Measurements from ENCODE around the gene GRIK1.

GRIK1 gene

DNA sequence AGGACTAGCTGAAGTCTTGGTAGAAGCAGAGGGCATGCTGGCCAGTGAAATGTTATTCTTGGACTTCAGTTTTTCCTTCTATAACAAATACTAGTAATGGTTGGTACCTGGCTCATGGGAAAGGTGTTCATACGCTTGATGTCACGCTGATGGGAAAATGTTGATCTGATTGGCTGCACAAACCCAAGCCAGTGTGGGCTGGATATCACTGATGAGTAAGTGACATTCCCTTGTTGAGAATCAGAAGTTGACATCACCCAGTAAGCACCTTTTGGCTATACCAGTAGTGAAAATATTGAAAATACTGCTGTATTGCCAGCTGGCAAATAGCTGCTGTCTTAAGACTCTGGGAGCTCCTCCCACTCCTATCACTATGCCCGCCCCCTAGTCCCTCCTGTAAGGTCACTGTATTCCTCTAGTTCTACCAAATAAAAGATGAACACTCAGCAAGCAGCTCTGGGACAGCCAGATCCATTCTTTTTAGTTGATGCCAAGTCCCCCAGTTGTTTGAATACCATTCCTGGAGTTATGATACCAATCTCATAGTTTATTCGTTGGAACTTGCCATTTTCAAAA, 168.2 kb downstream of the GRIK1 start:
- Histone ChIP-seq H3K18ac (ENCODE audit: low read depth in 1 of 2, low read length in 2 of 2) (no peak overlapping the region), H2BK5ac (ENCODE audit: low read depth, low read length, poor library complexity, severe bottlenecking) (no peak overlapping the region), H2AK5ac (ENCODE audit: low read length, severe bottlenecking) (no peak overlapping the region), H3K4me1 (ENCODE audit: control insufficient read depth, insufficient read depth, low read depth, low read length) (no peaks in the 10 kb centered on the region), H3K4ac (ENCODE audit: low read depth in 1 of 2, low read length in 2 of 2) (no peak overlapping the region), H4K8ac (ENCODE audit: low read length) (no peak overlapping the region), H2BK12ac (ENCODE audit: low read length in 2 of 2) (no peak overlapping the region), H2BK120ac (ENCODE audit: low read depth, low read length) (no peak overlapping the region), H3K14ac (ENCODE audit: low read length in 2 of 2) (no peak overlapping the region), H3K27me3 (ENCODE audit: control insufficient read depth in 1 of 2, insufficient read depth in 1 of 2, low read length in 2 of 2) (no peaks in the 10 kb centered on the region), H3K79me1 (replicated peaks; ENCODE audit: low read length, poor library complexity, severe bottlenecking) (no peaks in the 10 kb centered on the region), H2AFZ (ENCODE audit: low read depth, low read length) (no peak overlapping the region), H4K91ac (ENCODE audit: low read length) (no peak overlapping the region), H3K36me3 (ENCODE audit: control insufficient read depth in 1 of 2, insufficient read depth in 2 of 2, low read depth in 1 of 2, low read length in 2 of 2) (no peaks in the 10 kb centered on the region), H3K23ac (ENCODE audit: low read length in 2 of 2) (no peak overlapping the region), H2BK15ac (ENCODE audit: low read depth, poor library complexity, severe bottlenecking) (no peak overlapping the region), H3K4me3 (ENCODE audit: insufficient read depth in 1 of 2, low read depth in 1 of 2, low read length in 2 of 2) (no peak overlapping the region), H3K27ac (ENCODE audit: low read length, poor library complexity, severe bottlenecking) (no peak overlapping the region), H3K4me2 (ENCODE audit: low read length, poor library complexity, severe bottlenecking) (no peak overlapping the region), H3K9ac (ENCODE audit: low read length) (no peak overlapping the region), H3K9me3 (ENCODE audit: control insufficient read depth, low read length) (no peaks in the 10 kb centered on the region)
- WGBS = 82% methylated on average over 4 of the region's 4 CpGs
- DNase-seq = no peak

DNA sequence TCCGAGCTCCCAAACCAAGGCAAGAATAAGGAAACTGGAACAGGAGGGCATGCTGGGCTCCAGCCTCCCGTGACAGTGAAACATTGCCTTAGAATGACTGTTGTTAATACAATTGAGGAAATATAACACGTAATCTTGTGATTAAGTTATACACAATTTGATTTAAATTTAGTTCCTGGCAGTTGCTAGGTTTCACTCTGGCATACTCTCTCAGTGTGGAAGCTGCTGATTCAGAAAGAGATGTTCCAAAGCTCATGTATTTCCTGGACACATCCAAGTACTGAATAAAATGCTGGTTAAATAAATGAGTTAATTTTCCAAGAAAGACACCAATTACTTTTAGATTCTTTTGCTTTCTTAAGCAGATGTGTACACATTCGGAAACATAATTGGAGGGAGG, 176.1 kb downstream of the GRIK1 start:
- Histone ChIP-seq H3K14ac (ENCODE audit: low read length in 2 of 2) (no peak overlapping the region), H2BK12ac (ENCODE audit: low read length in 2 of 2) (no peak overlapping the region), H3K4ac (ENCODE audit: low read depth in 1 of 2, low read length in 2 of 2) (no peak overlapping the region), H2BK5ac (ENCODE audit: low read depth, low read length, poor library complexity, severe bottlenecking) (no peak overlapping the region), H3K4me3 (ENCODE audit: insufficient read depth in 1 of 2, low read depth in 1 of 2, low read length in 2 of 2) (no peak overlapping the region), H3K9me3 (ENCODE audit: control insufficient read depth, low read length) (no peaks in the 10 kb centered on the region), H3K23ac (ENCODE audit: low read length in 2 of 2) (no peak overlapping the region), H3K4me2 (ENCODE audit: low read length, poor library complexity, severe bottlenecking) (no peak overlapping the region), H2AFZ (ENCODE audit: low read depth, low read length) (no peak overlapping the region), H4K91ac (ENCODE audit: low read length) (no peak overlapping the region), H3K79me1 (replicated peaks; ENCODE audit: low read length, poor library complexity, severe bottlenecking) (no peaks in the 10 kb centered on the region), H3K36me3 (ENCODE audit: control insufficient read depth in 1 of 2, insufficient read depth in 2 of 2, low read depth in 1 of 2, low read length in 2 of 2) (no peaks in the 10 kb centered on the region), H3K27me3 (ENCODE audit: control insufficient read depth in 1 of 2, insufficient read depth in 1 of 2, low read length in 2 of 2) (no peaks in the 10 kb centered on the region), H2AK5ac (ENCODE audit: low read length, severe bottlenecking) (no peak overlapping the region), H4K8ac (ENCODE audit: low read length) (no peak overlapping the region), H3K27ac (ENCODE audit: low read length, poor library complexity, severe bottlenecking) (no peak overlapping the region), H3K9ac (ENCODE audit: low read length) (no peak overlapping the region), H2BK120ac (ENCODE audit: low read depth, low read length) (no peak overlapping the region), H3K4me1 (ENCODE audit: control insufficient read depth, insufficient read depth, low read depth, low read length) (no peaks in the 10 kb centered on the region), H3K18ac (ENCODE audit: low read depth in 1 of 2, low read length in 2 of 2) (no peak overlapping the region), H2BK15ac (ENCODE audit: low read depth, poor library complexity, severe bottlenecking) (no peak overlapping the region)
- 83% methylated on average over 4 of the region's 4 CpGs for WGBS
- DNase-seq = no peak

DNA sequence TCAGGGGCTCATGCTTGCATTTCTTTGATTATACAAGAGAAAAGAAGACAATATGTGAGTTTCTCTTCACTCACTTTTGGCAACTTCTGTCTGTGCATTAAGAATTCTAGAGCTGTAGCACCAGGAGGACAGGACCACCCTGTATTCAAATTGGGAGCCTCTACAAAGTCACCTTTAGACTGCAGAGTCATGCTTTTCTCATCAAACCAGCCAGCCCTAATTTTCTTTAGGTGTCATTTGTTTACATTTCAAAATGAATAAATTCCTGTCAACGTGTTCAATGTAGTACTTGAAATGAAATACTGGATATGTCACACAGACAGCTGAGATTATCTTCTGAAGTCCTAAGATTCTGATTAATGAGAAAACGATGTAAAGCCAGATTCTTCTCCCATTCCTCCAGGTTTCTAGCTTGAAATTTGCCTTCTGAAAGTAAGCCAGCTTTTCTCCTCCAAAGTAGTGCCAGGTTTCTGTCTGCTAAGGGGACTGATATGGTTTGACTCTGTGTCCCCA, 177.2 kb downstream of the GRIK1 start:
- Histone ChIP-seq H2AK5ac (ENCODE audit: low read length, severe bottlenecking) (no peak overlapping the region), H3K36me3 (ENCODE audit: control insufficient read depth in 1 of 2, insufficient read depth in 2 of 2, low read depth in 1 of 2, low read length in 2 of 2) (no peaks in the 10 kb centered on the region), H3K27me3 (ENCODE audit: control insufficient read depth in 1 of 2, insufficient read depth in 1 of 2, low read length in 2 of 2) (no peaks in the 10 kb centered on the region), H4K8ac (ENCODE audit: low read length) (no peak overlapping the region), H3K79me1 (replicated peaks; ENCODE audit: low read length, poor library complexity, severe bottlenecking) (no peaks in the 10 kb centered on the region), H3K9me3 (ENCODE audit: control insufficient read depth, low read length) (no peaks in the 10 kb centered on the region), H2BK5ac (ENCODE audit: low read depth, low read length, poor library complexity, severe bottlenecking) (no peak overlapping the region), H2BK12ac (ENCODE audit: low read length in 2 of 2) (no peak overlapping the region), H3K4me1 (ENCODE audit: control insufficient read depth, insufficient read depth, low read depth, low read length) (no peaks in the 10 kb centered on the region), H3K4ac (ENCODE audit: low read depth in 1 of 2, low read length in 2 of 2) (no peak overlapping the region), H3K27ac (ENCODE audit: low read length, poor library complexity, severe bottlenecking) (no peak overlapping the region), H3K4me2 (ENCODE audit: low read length, poor library complexity, severe bottlenecking) (no peak overlapping the region), H2AFZ (ENCODE audit: low read depth, low read length) (no peak overlapping the region), H4K91ac (ENCODE audit: low read length) (no peak overlapping the region), H3K9ac (ENCODE audit: low read length) (no peak overlapping the region), H3K14ac (ENCODE audit: low read length in 2 of 2) (no peak overlapping the region), H3K18ac (ENCODE audit: low read depth in 1 of 2, low read length in 2 of 2) (no peak overlapping the region), H3K4me3 (ENCODE audit: insufficient read depth in 1 of 2, low read depth in 1 of 2, low read length in 2 of 2) (no peak overlapping the region), H3K23ac (ENCODE audit: low read length in 2 of 2) (no peak overlapping the region), H2BK120ac (ENCODE audit: low read depth, low read length) (no peak overlapping the region), H2BK15ac (ENCODE audit: low read depth, poor library complexity, severe bottlenecking) (no peak overlapping the region)
- DNase-seq = no peak
- WGBS = no CpG with 5 or more reads among the region's 2 CpGs

DNA sequence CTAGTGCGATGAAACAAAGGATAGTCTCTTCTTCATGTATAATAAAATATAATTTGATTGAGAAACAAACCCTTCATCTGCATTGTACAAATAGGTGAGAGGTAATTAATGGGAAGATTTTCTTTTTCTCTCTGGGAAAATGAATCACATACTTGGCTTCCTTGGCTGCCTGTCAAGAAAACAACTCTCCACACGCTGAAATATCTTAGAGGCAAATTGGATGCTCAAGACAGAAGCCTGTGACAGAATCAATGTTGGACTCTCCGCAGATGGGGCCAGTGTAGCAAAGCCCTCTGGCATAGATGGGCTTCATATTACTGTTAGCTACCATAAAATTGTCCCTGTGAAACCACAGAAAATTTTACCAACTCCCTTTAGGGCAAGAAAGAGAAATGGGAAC, 186.6 kb downstream of the GRIK1 start:
- WGBS = 90% methylated on average over 2 of the region's 3 CpGs
- no peak overlapping the region for H3K18ac ChIP-seq (ENCODE audit: low read depth in 1 of 2, low read length in 2 of 2)

More for the DNA sequence above, 186.6 kb downstream of the GRIK1 start:
- Histone ChIP-seq H4K8ac (ENCODE audit: low read length) (no peak overlapping the region), H3K79me1 (replicated peaks; ENCODE audit: low read length, poor library complexity, severe bottlenecking) (no peaks in the 10 kb centered on the region), H3K27ac (ENCODE audit: low read length, poor library complexity, severe bottlenecking) (no peak overlapping the region), H2AK5ac (ENCODE audit: low read length, severe bottlenecking) (no peak overlapping the region), H2BK120ac (ENCODE audit: low read depth, low read length) (no peak overlapping the region), H2AFZ (ENCODE audit: low read depth, low read length) (no peak overlapping the region), H2BK12ac (ENCODE audit: low read length in 2 of 2) (no peak overlapping the region), H2BK5ac (ENCODE audit: low read depth, low read length, poor library complexity, severe bottlenecking) (no peak overlapping the region), H2BK15ac (ENCODE audit: low read depth, poor library complexity, severe bottlenecking) (no peak overlapping the region), H3K14ac (ENCODE audit: low read length in 2 of 2) (no peak overlapping the region), H3K4me1 (ENCODE audit: control insufficient read depth, insufficient read depth, low read depth, low read length) (no peaks in the 10 kb centered on the region), H3K4me3 (ENCODE audit: insufficient read depth in 1 of 2, low read depth in 1 of 2, low read length in 2 of 2) (no peak overlapping the region), H3K27me3 (ENCODE audit: control insufficient read depth in 1 of 2, insufficient read depth in 1 of 2, low read length in 2 of 2) (no peaks in the 10 kb centered on the region), H3K23ac (ENCODE audit: low read length in 2 of 2) (no peak overlapping the region), H4K91ac (ENCODE audit: low read length) (no peak overlapping the region), H3K4me2 (ENCODE audit: low read length, poor library complexity, severe bottlenecking) (no peak overlapping the region), H3K9me3 (ENCODE audit: control insufficient read depth, low read length) (no peaks in the 10 kb centered on the region), H3K4ac (ENCODE audit: low read depth in 1 of 2, low read length in 2 of 2) (no peak overlapping the region), H3K36me3 (ENCODE audit: control insufficient read depth in 1 of 2, insufficient read depth in 2 of 2, low read depth in 1 of 2, low read length in 2 of 2) (no peaks in the 10 kb centered on the region), H3K9ac (ENCODE audit: low read length) (no peak overlapping the region)
- no peak for DNase-seq

All from mesenchymal stem cell (in vitro differentiated cells and primary cell).